ENCODE data around the gene USP20.

USP20 gene

GRCh38 chr9:129823935-129824601 lies 11.2 kb upstream of the USP20 start, which contains the start of gene TOR1A:
TSS of gene TOR1A (minus strand) at chr9:129824136. CDS start at chr9:129824085, 51 bp downstream.
- DNase-seq (ENCODE audit: low read depth), result peak; percentile 82

DNA sequence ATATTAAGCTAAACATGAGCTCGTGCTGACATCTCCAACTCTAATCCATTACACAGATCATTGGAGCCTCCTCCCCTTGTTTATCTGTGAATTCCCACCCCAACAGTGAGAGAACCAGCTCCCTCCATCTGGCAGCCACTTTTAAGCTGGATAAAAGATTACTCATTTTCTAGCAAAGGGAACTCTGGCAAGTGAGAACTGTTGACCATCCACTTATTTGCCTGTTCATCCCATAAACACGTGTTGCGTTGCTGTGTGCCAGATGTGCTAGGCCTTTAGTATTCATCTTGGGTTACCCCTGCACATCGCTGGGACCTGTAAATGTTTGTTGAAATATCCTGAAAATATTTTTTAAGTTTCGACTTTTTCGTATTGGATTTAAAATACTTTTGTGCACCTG lies 8.9 kb upstream of the USP20 start:
- no peak for DNase-seq (ENCODE audit: low read depth)

GRCh38 chr9:129826759-129827158 lies 8.5 kb upstream of the USP20 start:
- no peak for DNase-seq (ENCODE audit: low read depth)

- DNase-seq (ENCODE audit: low read depth), result peak; percentile 64
Observed at GRCh38 chr9:129828051-129828450, 7.2 kb upstream of the USP20 start.

GRCh38 chr9:129828969-129829368 lies 6.3 kb upstream of the USP20 start:
- DNase-seq (ENCODE audit: low read depth), result no peak

- DNase-seq (ENCODE audit: low read depth), result no peak
Observed at GRCh38 chr9:129832982-129833381, 2.3 kb upstream of the USP20 start.

DNA sequence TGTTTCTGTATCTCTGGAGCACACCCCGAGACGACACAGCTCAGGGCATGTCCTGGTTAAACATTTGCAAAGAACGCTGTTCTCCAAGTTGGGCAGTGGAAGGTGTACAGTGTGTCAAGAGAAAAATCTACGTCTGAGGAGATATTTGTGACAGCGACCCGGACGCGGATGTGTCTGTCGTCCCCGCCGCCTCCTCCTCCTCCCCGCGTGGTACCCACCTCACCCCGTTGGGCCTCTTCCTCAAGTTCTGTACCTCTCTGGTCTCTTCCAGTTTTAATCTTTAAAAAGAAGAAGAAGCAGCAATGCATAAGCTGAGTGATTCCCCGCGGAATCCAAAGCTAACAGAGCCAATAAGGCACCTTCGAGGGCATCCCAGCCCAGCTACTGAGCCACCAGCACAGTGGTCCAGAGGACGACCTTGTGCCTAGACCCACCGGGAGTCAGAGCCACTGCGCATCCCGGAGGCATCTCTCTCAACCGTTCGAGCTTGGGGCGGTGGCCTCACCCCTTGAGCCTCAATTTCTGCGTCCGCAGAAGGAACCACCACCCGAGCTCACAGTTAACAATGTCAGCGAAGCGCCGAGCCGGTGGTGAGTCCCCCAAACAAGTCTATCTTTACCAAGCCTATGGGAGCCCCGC lies 650 bp upstream of the USP20 start:
- no peak for DNase-seq (ENCODE audit: low read depth)

DNA sequence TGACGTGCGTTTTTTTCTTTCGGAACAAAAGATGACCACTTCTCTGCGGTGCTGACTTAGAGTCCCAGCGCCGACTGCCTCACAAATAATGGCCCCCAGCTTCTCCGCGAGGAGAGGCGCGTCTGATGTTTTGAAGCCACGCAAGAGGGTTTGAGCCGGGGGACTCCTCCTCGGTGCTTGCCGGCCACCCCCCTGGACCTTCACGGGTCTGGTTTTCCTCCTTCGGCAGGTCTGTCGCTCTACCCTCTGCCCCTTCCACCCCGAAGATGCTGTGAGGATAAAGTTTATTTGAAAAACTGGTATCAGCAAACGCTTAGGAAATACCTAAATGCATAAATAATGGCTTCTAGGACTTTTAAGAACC lies 584 bp downstream of the USP20 start:
- DNase-seq (ENCODE audit: low read depth), result no peak

DNA sequence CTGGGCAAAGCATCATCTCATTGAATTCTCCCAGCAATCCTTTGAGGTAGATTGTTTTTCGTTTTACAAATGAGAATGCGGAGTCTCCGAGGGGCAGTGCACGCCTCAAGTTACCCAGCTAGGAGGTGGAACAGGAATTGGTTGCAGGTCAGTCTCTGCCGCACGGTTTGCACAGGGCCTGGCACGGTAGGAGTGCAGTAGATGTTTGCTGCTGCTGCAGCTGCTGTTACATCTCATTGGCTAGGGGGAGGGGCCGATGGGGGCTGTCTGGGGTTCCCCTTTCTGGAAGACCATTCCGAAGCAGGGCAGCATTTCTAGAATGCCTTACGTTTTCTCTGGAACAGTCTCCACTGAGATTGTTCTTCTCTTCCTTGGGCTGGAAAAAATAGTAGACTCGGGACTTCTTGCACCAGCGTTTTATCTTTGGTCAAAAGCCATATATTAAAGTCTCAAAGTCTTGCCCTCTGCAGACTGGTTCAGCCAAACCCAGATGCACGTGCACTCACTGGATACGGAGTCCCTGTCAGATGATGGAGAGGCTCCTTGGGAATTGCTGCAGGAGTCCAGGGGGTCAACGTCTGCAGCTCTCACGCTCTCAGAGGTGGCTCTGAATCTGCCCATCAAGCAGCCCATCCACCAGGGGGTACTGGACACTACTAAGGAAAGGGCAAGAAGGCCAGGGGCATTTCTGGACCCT lies 1.2 kb downstream of the USP20 start:
- no peak for DNase-seq (ENCODE audit: low read depth)

DNA sequence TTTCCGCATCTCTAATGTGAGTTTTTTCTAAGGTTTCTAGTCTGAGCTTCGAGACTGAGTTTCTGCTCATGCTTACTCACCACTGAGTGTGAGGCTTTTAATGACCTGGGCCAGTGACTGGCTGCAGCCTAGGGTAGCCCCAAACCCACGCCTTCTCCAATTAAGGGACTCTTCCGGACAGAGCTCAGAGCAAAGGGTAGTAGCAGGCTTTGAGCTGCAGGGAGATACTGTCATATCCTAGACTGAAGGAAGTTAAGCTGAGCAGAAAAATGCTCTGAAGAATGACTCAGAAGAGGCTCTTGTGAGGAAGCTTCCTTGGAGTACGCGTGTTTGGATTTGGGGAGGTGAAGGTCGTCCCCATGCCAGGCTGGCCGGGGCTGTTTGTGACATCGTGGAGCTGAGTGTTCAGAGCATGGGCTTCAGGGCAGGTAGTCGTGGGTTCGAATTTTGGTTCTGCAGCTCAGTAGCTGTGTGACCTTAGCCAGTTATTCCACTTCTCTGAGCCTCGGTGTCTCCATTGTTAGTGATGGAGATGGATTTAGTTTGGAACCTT lies 3.5 kb downstream of the USP20 start:
- no peak for DNase-seq (ENCODE audit: low read depth)

GRCh38 chr9:129839324-129840023 lies 4.2 kb downstream of the USP20 start:
- DNase-seq (ENCODE audit: low read depth), result no peak

DNA sequence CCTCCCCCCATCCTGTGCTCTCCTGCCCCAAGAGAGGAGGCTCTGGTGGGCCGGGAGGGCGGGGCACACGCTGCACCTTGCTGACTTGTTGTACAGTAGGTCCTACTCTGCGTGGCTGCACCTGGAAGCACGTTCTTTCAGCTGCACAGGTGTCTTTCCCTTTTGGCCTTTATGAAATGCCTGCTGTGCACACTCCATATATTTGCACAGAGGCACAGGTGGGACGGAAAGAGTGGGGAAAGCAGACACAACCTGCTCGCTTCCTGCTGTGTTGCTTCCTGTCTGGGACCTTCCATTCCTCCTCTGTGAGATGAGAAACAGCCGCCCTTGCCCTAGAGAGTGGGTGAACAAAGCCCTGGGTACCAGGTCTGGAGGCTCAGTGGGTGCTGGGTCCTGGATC lies 4.8 kb downstream of the USP20 start:
- DNase-seq (ENCODE audit: low read depth), result no peak

DNA sequence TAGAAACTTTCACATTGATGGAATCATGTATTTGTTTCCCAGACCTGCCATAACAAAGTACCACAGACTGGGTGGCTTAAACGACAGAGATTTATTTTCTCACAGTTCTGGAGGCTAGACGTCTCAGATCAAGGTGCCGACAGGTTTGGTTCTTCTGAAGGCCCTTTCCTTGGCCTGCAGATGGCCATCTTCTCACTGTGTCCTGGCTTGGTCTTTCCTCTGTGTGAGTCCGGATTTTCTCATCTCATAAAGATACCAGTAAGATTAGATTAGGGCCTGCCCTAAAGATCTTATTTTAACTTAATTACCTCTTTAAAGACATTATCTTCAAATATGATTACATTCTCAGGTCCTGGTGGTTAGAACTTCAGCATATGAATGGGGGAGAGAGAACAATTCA lies 5.8 kb downstream of the USP20 start:
- DNase-seq (ENCODE audit: low read depth), result no peak

GRCh38 chr9:129845373-129845772 lies 10.1 kb downstream of the USP20 start:
- DNase-seq (ENCODE audit: low read depth), result no peak

DNA sequence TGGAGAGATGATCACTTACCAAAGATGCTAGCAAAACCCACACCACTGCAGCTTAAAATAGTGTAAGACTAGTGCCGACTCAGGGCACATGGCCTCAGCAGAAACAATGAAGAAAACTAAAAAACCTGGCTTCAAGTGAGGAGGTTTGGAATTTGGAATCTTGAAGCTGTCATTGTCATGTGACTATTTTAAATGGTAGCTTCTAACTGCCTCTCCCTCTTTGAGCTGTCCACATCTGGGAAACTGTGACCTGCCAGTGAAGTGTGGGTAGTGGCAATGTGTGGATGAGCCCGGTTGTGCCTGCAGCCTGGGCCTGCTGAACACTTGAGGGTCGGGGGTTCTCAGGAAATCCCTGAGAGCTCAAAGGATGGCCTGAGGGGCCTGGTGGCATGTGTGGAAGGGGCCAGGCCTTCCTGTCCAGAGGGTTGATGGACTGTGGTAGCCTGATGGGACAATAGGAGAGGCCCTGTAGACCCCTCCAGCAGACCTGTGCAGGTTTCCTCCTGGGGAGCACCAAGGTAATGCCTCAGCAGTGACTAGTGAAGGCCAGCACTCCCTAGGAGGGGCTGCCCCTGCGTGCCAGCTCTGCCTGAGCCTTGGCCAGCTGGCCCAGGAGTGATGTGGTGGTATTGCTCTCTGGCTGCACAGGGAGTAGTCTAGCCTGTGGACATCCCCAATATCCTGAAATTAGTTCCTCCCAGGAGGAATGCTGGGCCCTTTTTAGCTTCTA lies 13.6 kb downstream of the USP20 start:
- no peak for DNase-seq (ENCODE audit: low read depth)

GRCh38 chr9:129849901-129850300 lies 14.6 kb downstream of the USP20 start:
- no peak for DNase-seq (ENCODE audit: low read depth)

DNA sequence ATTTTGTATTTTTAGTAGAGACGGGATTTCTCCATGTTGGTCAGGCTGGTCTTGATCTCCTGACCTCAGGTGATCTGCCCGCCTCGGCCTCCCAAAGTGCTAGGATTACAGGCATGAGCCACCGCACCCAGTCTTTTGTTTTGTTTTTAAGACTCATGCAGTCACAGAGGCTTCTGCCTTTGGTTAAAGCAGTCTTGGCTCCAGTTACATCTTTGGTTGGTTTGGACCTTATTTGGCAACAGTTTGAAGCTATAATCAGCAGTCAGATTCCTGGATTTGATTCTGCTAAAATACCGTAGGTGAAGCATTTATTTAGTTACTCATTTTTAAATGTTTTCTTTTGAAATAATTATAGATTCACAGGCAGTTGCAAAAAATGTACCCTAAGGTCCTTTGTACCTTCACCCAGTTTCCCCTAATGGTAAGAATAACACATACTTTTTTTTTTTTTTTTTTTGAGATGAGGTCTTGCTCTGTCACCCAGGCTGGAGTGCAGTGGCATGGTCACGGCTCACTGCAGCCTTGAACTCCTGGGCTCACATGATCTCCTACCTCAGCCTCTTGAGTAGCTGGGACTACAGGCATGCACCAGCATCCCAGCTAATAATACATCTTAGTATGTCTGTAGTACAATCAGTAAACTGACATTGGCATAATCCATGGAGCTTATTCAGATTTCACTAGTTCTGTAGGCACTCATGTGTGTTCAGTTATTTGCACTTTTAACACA lies 15.7 kb downstream of the USP20 start:
- DNase-seq (ENCODE audit: low read depth), result no peak

DNA sequence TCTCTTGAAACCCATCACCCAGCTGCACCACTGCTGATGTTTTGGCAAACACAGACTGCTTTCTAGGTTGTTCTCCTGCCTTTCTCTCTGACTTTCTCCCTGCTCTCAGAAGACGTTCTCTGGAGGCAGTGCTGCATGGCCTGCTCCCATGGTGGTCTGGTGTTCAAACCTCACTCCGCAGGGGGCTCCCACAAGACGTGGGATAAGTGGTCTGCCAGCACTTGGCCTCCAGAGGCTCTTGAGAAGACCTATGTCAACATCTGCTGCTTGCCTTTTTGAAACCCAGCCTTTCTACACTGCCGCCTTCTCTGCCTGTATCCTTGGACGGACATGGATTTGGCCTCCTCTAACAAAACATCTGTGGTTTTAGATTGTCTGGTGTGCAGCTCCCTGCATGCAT lies 16.6 kb downstream of the USP20 start:
- DNase-seq (ENCODE audit: low read depth), result no peak

GRCh38 chr9:129852579-129852978 lies 17.3 kb downstream of the USP20 start:
- no peak for DNase-seq (ENCODE audit: low read depth)

GRCh38 chr9:129853614-129854013 lies 18.4 kb downstream of the USP20 start:
- no peak for DNase-seq (ENCODE audit: low read depth)

DNA sequence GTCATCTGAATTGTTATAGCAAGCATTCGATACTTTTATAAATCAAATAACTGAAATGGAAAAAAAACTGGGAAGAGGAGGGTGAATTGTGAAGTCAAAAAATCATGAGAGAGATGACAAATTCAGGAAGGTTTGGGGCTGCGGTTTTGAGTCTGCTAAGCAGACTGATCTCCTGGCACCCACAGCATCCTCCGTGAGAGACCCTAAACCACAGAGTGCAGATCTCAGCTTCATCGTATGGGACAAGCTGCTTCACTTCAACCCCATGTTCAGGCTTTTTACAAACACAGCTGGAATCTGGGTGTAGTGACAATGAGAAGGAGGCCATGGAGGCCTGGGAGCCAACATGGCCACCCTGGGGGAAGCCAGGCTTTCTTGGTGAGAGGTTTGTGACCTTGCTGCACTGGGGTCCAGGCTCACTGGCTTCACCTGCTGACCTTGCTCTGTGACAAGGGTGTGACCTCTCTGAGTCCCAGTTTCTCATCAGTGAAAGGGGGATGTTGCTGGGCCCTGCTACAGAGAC lies 19.4 kb downstream of the USP20 start:
- DNase-seq (ENCODE audit: low read depth), result no peak
